ENCODE data around the gene MYT1.
"Not testable (repeated sequence)": the region's sequence is repeated elsewhere in the genome, so short reads cannot be mapped to it uniquely, and the experiment has no call there.

The MYT1 gene

GRCh38 chr20:64277571-64278316 lies 113.5 kb downstream of the MYT1 start:
- DNase-seq (ENCODE audit: low read depth): no peak

DNA sequence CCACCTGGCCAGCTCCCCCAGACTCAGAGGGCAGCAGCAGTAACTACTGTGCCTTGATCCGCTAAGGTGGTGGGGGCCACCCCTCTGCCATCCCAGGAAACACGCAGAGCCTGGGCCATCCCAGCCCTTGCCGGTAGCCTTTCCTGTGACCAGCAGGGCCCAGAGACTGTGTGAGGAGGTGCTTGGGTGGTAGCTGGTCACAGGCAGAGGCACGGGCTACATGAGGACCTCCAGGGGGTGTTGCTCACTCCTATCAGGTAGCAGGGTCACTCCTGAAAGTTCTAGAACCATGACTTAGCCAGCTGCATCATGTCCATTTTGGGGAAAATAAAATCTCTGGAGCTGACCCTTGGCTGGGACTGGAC lies 114.0 kb downstream of the MYT1 start:
- DNase-seq (ENCODE audit: low read depth): no peak

DNA sequence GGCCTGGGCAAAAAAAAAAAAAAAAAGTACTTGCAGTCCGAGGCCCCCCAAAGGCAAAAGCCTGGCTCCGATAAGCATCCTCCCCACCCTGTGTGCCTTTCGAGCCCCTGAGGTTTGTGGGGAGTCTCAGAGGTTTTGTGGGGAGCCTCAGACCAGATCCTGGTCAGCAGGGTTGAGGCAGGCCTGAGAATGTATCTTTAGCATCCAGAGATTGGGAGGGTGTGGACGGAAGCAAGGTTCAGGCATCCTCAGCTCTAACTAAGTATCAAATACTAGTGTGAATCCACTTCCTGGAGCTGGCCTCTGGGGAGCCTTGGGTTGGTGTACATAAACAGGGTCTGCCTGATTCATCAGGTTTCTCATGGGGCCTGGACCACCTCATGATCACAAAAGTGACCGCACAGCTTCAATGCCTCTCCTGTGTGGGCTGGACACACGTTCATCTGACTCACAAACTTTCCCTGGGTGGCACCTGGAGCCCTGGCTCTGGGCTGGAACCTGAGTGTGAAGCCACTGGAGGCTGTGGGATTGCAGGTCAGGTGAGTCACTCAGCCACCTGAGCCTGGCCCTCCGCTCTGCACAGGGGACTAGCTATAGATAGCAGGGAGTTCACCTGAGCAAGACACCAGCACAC lies 115.7 kb downstream of the MYT1 start:
- no peak for DNase-seq (ENCODE audit: low read depth)

- DNase-seq (ENCODE audit: low read depth): no peak
These were observed 116.2 kb downstream of the MYT1 start for GRCh38 chr20:64280460-64280843.

GRCh38 chr20:64283646-64284045 lies 119.4 kb downstream of the MYT1 start:
- no peak for DNase-seq (ENCODE audit: low read depth)

- DNase-seq (ENCODE audit: low read depth): peak; percentile 68
These were observed 121.6 kb downstream of the MYT1 start for GRCh38 chr20:64285579-64286446.

DNA sequence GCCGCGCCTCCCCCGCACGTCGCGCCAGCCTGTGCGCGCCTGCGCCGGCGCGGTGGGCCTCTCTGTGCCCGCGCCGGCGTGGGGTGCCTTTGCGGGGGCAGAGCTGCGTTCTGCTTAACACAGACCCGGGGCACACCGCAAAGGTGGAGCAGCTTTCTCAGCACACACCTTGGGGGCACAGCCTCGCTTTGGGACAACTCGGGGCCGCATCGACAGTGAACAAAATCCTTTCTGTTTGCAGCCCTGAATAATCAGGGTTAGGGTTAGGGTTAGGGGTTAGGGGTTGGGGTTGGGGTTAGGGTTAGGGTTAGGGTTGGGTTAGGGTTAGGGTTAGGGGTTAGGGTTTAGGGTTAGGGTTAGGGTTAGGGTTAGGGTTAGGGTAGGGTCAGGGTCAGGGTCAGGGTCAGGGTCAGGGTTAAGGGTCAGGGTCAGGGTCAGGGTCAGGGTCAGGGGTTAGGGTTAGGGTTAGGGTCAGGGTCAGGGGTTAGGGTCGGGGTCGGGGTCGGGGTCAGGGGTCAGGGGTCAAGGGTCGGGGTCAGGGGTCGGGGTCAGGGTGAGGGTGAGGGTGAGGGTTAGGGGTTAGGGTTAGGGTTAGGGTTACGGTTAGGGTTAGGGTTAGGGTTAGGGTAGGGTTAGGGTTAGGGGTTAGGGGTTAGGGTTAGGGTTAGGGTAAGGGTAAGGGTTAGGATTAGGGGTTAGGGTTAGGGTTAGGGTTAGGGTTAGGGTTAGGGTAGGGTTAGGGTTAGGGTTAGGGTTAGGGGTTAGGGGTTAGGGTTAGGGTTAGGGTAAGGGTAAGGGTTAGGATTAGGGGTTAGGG lies 122.4 kb downstream of the MYT1 start:
- DNase-seq (ENCODE audit: low read depth): not testable (repeated sequence)

DNA sequence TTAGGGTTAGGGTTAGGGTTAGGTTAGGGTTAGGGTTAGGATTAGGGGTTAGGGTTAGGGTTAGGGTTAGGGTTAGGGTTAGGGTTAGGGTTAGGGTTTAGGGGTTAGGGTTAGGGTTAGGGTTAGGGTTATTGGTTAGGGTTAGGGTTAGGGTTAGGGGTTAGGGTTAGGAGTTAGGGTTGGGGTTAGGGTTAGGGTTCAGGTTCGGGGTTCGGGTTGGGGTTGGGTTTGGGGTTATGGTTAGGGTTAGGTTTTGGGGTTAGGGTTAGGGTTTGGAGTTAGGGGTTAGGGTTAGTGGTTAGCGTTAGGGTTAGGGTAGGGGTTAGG lies 123.0 kb downstream of the MYT1 start:
- not testable (repeated sequence) for DNase-seq (ENCODE audit: low read depth)

All from activated T-cell treated with anti-CD3 and anti-CD28 coated beads for 24 hours (primary cell).